Activated B cell treated with CpG ODN at 0.5 μM for 24 hours (primary cell): ENCODE data around the gene AFF1. TPM values are rescaled to one million over a fixed set of nuclear protein-coding genes. Genes with fewer than 3 reads are reported as not detected.

Experiments
- ATAC-seq: fragments of 200-7000 bp; cut with Tn5 transposase; one replicate; pipeline ENCODE4 v1.10.0; 2021; ENCODE audit warnings: low read depth, mild to moderate bottlenecking, moderate library complexity
- CTCF ChIA-PET: fragments of 350-600 bp; sonication (Branson Sonifier 250); formaldehyde crosslinking; loops from one replicate; lab custom pipeline; 2021; ENCODE audit warnings: antibody characterized with exemption; lab: Charles Lee
- POLR2A ChIA-PET: fragments of 350-600 bp; sonication (Branson Sonifier 250); formaldehyde crosslinking; loops from one replicate; lab custom pipeline; 2021; ENCODE audit warnings: antibody characterized with exemption; lab: Charles Lee
- DNase-seq: peaks from one replicate; pipeline ENCODE4 v3.0.0; 2022
- H3K27ac Mint-ChIP-seq: one replicate; pipeline ENCODE4 v1.8.0; 2020; ENCODE audit warnings: mixed read lengths
- H3K27me3 Mint-ChIP-seq: one replicate; pipeline ENCODE4 v1.8.0; 2021; ENCODE audit warnings: mixed read lengths
- H3K36me3 Mint-ChIP-seq: one replicate; pipeline ENCODE4 v1.8.0; 2021; ENCODE audit warnings: low read depth, mixed read lengths
- H3K4me1 Mint-ChIP-seq: one replicate; pipeline ENCODE4 v1.8.0; 2021; ENCODE audit warnings: mixed read lengths
- H3K4me3 Mint-ChIP-seq: one replicate; pipeline ENCODE4 v1.8.0; 2020; ENCODE audit warnings: mild to moderate bottlenecking, mixed read lengths
- H3K9me3 Mint-ChIP-seq: one replicate; pipeline ENCODE4 v1.8.0; 2020; ENCODE audit warnings: mixed read lengths
- CTCF ChIP-seq: fragments of 200-600 bp; IDR thresholded peaks from one replicate; pipeline ENCODE4 v1.8.0; 2022; ENCODE audit warnings: antibody characterized with exemption, mild to moderate bottlenecking
- intact Hi-C: fragments of 100-400 bp; cut with micrococcal nuclease; formaldehyde crosslinking; loops from one replicate; pipeline ENCODE4 v1.15.1; 2024
- total RNA-seq: library from RNA; stranded (reverse); gene quantifications from 2 replicates; pipeline ENCODE4 v1.2.3, GENCODE V29; 2022

Gene AFF1
- 60.0 and 60.8 TPM in 2 replicates for total RNA-seq

- TF ChIP-seq CTCF, result no peak
- no peaks in the 10 kb centered on the region for H3K27me3 Mint-ChIP-seq
- no peaks in the 10 kb centered on the region for H3K9me3 Mint-ChIP-seq
- peaks cover 14% of the 10 kb centered on the region for H3K36me3 Mint-ChIP-seq
- ATAC-seq (peak; percentile 71), DNase-seq (peak; percentile 79)
- H3K4me1 Mint-ChIP-seq, result peaks cover 56% of the 10 kb centered on the region
- ChIA-PET CTCF (interaction anchor here (0.7 to 6.7 kb wide), 16 partner anchors 12 to 284 kb away, joined by 3 to 68 read pairs (median 4); no protein-coding TSS in a partner anchor), POLR2A (interaction anchor here (0.9 to 8.9 kb wide), 23 partner anchors 9 to 1349 kb away, joined by 3 to 256 read pairs (median 4); partner anchors contain the start of genes HSD17B11, KLHL8 and PPM1K)
- H3K27ac Mint-ChIP-seq, result peak within 1 kb of the TSS; percentile 96
- H3K4me3 Mint-ChIP-seq, result peak within 1 kb of the TSS; percentile 94
- intact Hi-C loops, result loop anchor here (1.0 to 10.0 kb wide), 8 partner anchors 13 to 1660 kb away; partner anchors contain the start of genes HERC3, HSD17B11, KLHL8 and NUDT9
Observed at GRCh38 chr4:86934771-86935565, at the start of gene AFF1. Gene AFF1, plus strand, starts transcription at chr4:86935011. Its CDS starts 13,523 bp downstream, at chr4:86948534.

GRCh38 chr4:86890790-86891189, 44.0 kb upstream of the AFF1 start:
- Mint-ChIP-seq H3K27me3 (peaks cover 22% of the 10 kb centered on the region), H3K4me3 (peak overlapping the region; percentile 44), H3K36me3 (no peaks in the 10 kb centered on the region), H3K9me3 (no peaks in the 10 kb centered on the region), H3K4me1 (peaks cover 9% of the 10 kb centered on the region), H3K27ac (no peak overlapping the region)
- POLR2A ChIA-PET, result no interaction called here
- no peak for TF ChIP-seq CTCF
- CTCF ChIA-PET, result no interaction called here
- intact Hi-C loops, result loop anchor here (10.0 kb wide), 1 partner anchor 846 kb away; no protein-coding TSS in a partner anchor
- DNase-seq, result no peak
- no peak for ATAC-seq

GRCh38 chr4:86891762-86892635, 42.8 kb upstream of the AFF1 start, which contains the start of gene C4orf36:
Gene C4orf36, minus strand, starts transcription at chr4:86892422. Its CDS starts 902 bp downstream, at chr4:86891520.
- Mint-ChIP-seq H3K27me3 (peaks cover 22% of the 10 kb centered on the region), H3K4me1 (peaks cover 9% of the 10 kb centered on the region), H3K27ac (no peak within 1 kb of the TSS), H3K36me3 (no peaks in the 10 kb centered on the region), H3K9me3 (no peaks in the 10 kb centered on the region), H3K4me3 (peak within 1 kb of the TSS; percentile 78)
- ATAC-seq (peak; percentile 42), DNase-seq (peak; percentile 22)
- intact Hi-C loops, result loop anchor here (10.0 kb wide), 1 partner anchor 847 kb away; no protein-coding TSS in a partner anchor
- no peak for TF ChIP-seq CTCF
- ChIA-PET POLR2A (no interaction called here), CTCF (interaction anchor here (0.7 to 1.1 kb wide), 2 partner anchors 392 to 396 kb away, joined by 3 to 5 read pairs; no protein-coding TSS in a partner anchor)

GRCh38 chr4:86892636-86892960, 42.2 kb upstream of the AFF1 start:
- Mint-ChIP-seq H3K9me3 (no peaks in the 10 kb centered on the region), H3K27me3 (peaks cover 22% of the 10 kb centered on the region), H3K4me1 (peaks cover 9% of the 10 kb centered on the region), H3K36me3 (no peaks in the 10 kb centered on the region), H3K4me3 (peak overlapping the region; percentile 64), H3K27ac (no peak overlapping the region)
- no peak for TF ChIP-seq CTCF
- intact Hi-C loops, result loop anchor here (10.0 kb wide), 1 partner anchor 848 kb away; no protein-coding TSS in a partner anchor
- ChIA-PET CTCF (interaction anchor here (1.1 kb wide), 1 partner anchor 393 kb away, joined by 5 read pairs; no protein-coding TSS in a partner anchor), POLR2A (no interaction called here)
- no peak for ATAC-seq
- no peak for DNase-seq
